Chondrocyte (in vitro differentiated cells): ENCODE measurements around the gene TCF7L1. TPM values are rescaled to one million over a fixed set of nuclear protein-coding genes. Genes with fewer than 3 reads are reported as not detected.

Experiments
- DNase-seq: peaks from one replicate; pipeline ENCODE4 v3.0.0; 2021; ENCODE audit warnings: mixed read lengths, low spot score
- H3K27ac Mint-ChIP-seq: one replicate; pipeline ENCODE4 v1.8.0; 2021; ENCODE audit warnings: mild to moderate bottlenecking, moderate library complexity, mixed read lengths; ENCODE audit not compliant: unreplicated experiment
- H3K27me3 Mint-ChIP-seq: 2 replicates; pipeline ENCODE4 v1.8.0; 2021; ENCODE audit warnings: low read depth, mixed read lengths
- H3K36me3 Mint-ChIP-seq: 2 replicates; pipeline ENCODE4 v1.8.0; 2021; ENCODE audit warnings: low read depth, mixed read lengths
- H3K4me1 Mint-ChIP-seq: 2 replicates; pipeline ENCODE4 v1.8.0; 2021; ENCODE audit warnings: low read depth, mild to moderate bottlenecking, mixed read lengths
- H3K4me3 Mint-ChIP-seq: one replicate; pipeline ENCODE4 v1.8.0; 2021; ENCODE audit warnings: mild to moderate bottlenecking, moderate library complexity, mixed read lengths; ENCODE audit not compliant: unreplicated experiment
- H3K9me3 Mint-ChIP-seq: 2 replicates; pipeline ENCODE4 v1.8.0; 2021; ENCODE audit warnings: low read depth, mixed read lengths
- CTCF ChIP-seq: fragments of 200-600 bp; sonication (generic); IDR thresholded peaks from 2 replicates; pipeline ENCODE4 v1.5.0; 2021; ENCODE audit warnings: antibody characterized with exemption, mild to moderate bottlenecking, moderate library complexity
- total RNA-seq: library from RNA; stranded (reverse); gene quantifications from 3 replicates; pipeline ENCODE4 v1.2.1, GENCODE V29; 2021

TCF7L1 gene
- total RNA-seq, 1 donor from 2014 or later = 35.0 TPM

GRCh38 chr2:85184231-85184630 lies 51.0 kb downstream of the TCF7L1 start:
- Mint-ChIP-seq H3K27me3 (no peaks in the 10 kb centered on the region), H3K27ac (no peak overlapping the region), H3K4me3 (no peak overlapping the region), H3K36me3 (peaks cover 3% of the 10 kb centered on the region), H3K4me1 (peaks cover 55% of the 10 kb centered on the region), H3K9me3 (no peaks in the 10 kb centered on the region)
- DNase-seq = no peak
- no peak for TF ChIP-seq CTCF

GRCh38 chr2:85184990-85185389 lies 51.8 kb downstream of the TCF7L1 start:
- TF ChIP-seq CTCF = no peak
- Mint-ChIP-seq H3K27ac (no peak overlapping the region), H3K4me1 (peaks cover 52% of the 10 kb centered on the region), H3K36me3 (peaks cover 3% of the 10 kb centered on the region), H3K4me3 (no peak overlapping the region), H3K9me3 (no peaks in the 10 kb centered on the region), H3K27me3 (no peaks in the 10 kb centered on the region)
- no peak for DNase-seq

- Mint-ChIP-seq H3K9me3 (no peaks in the 10 kb centered on the region), H3K4me3 (no peak overlapping the region), H3K27me3 (no peaks in the 10 kb centered on the region), H3K27ac (no peak overlapping the region), H3K36me3 (peaks cover 3% of the 10 kb centered on the region), H3K4me1 (peaks cover 47% of the 10 kb centered on the region)
- TF ChIP-seq CTCF = no peak
- DNase-seq = no peak
Observed at GRCh38 chr2:85185431-85185940, 52.3 kb downstream of the TCF7L1 start.

- no peak overlapping the region for H3K27ac Mint-ChIP-seq
- H3K4me1 Mint-ChIP-seq = peaks cover 32% of the 10 kb centered on the region
- DNase-seq = no peak
- no peaks in the 10 kb centered on the region for H3K27me3 Mint-ChIP-seq
- peaks cover 3% of the 10 kb centered on the region for H3K36me3 Mint-ChIP-seq
- no peak for TF ChIP-seq CTCF
- no peaks in the 10 kb centered on the region for H3K9me3 Mint-ChIP-seq
- H3K4me3 Mint-ChIP-seq = no peak overlapping the region
Observed at GRCh38 chr2:85187069-85187468, 53.9 kb downstream of the TCF7L1 start.

- Mint-ChIP-seq H3K4me3 (no peak overlapping the region), H3K9me3 (no peaks in the 10 kb centered on the region), H3K4me1 (peaks cover 16% of the 10 kb centered on the region), H3K36me3 (peaks cover 3% of the 10 kb centered on the region), H3K27me3 (no peaks in the 10 kb centered on the region), H3K27ac (no peak overlapping the region)
- DNase-seq = no peak
- TF ChIP-seq CTCF = no peak
Observed at GRCh38 chr2:85188852-85189251, 55.7 kb downstream of the TCF7L1 start.
